CD14-positive monocyte (primary cell): ENCODE results near the gene FADS3. TPM values are rescaled to one million over a fixed set of nuclear protein-coding genes. Genes with fewer than 3 reads are reported as not detected.

ENCODE experiments used
- DNase-seq, 3 donors: peaks; one replicate each; pipeline ENCODE4 v3.0.0-alpha.2; 2011 to 2022
- H2AFZ ChIP-seq: 2 replicates; pipeline ENCODE4 v1.6.0; 2012; ENCODE audit warnings: mild to moderate bottlenecking, low read depth, low read length, inconsistent platforms; ENCODE audit not compliant: insufficient read depth, poor library complexity, severe bottlenecking
- H3K27ac ChIP-seq, 2 donors: 1 replicate in 1 of 2; 2 replicates in 1 of 2; pipeline ENCODE4 v1.5.1; 2012 to 2013; ENCODE audit warnings: low read length in 2 of 2, control low read depth in 1 of 2, inconsistent platforms in 1 of 2, low read depth in 1 of 2, mild to moderate bottlenecking in 1 of 2
- H3K27me3 ChIP-seq, 2 donors: one replicate each; pipeline versions ENCODE4 v1.6.0 to v1.6.1; 2011 to 2013; ENCODE audit warnings: low read length in 2 of 2; ENCODE audit not compliant: control insufficient read depth in 2 of 2, insufficient read depth in 2 of 2
- H3K36me3 ChIP-seq, 2 donors: replicated peaks in 1 of 2; 1 replicate in 1 of 2; 2 replicates in 1 of 2; pipeline versions ENCODE4 v1.5.1 to v1.6.1; 2012 to 2013; ENCODE audit warnings: low read length in 2 of 2, control low read depth in 1 of 2, inconsistent platforms in 1 of 2, mild to moderate bottlenecking in 1 of 2; ENCODE audit not compliant: insufficient read depth in 2 of 2, control insufficient read depth in 1 of 2
- H3K4me1 ChIP-seq, 2 donors: 1 replicate in 1 of 2; 2 replicates in 1 of 2; pipeline versions ENCODE4 v1.5.1 to v1.6.1; 2012 to 2013; ENCODE audit warnings: low read length in 2 of 2, control low read depth in 1 of 2, inconsistent platforms in 1 of 2, mild to moderate bottlenecking in 1 of 2, moderate library complexity in 1 of 2; ENCODE audit not compliant: insufficient read depth in 2 of 2, control insufficient read depth in 1 of 2
- H3K4me2 ChIP-seq: replicated peaks from 2 replicates; pipeline ENCODE3; 2012; ENCODE audit warnings: low read length, moderate library complexity, mild to moderate bottlenecking; ENCODE audit not compliant: poor library complexity, severe bottlenecking; ENCODE audit errors: extremely low read depth
- H3K4me3 ChIP-seq, 3 experiments: fragments of 200-600 bp in 1 of 3; sonication (generic) in 1 of 3; replicated peaks in 1 of 3; 1 replicate in 2 of 3; 2 replicates in 1 of 3; pipeline ENCODE4 v1.5.1; 2011 to 2013; ENCODE audit warnings: low read length in 3 of 3, mild to moderate bottlenecking in 3 of 3, control low read depth in 2 of 3, low read depth in 2 of 3, inconsistent platforms in 1 of 3, moderate library complexity in 1 of 3
- H3K79me2 ChIP-seq: 2 replicates; pipeline ENCODE4 v1.6.0; 2012; ENCODE audit warnings: mild to moderate bottlenecking, control low read depth, inconsistent platforms, low read length, moderate library complexity; ENCODE audit not compliant: insufficient read depth
- H3K9ac ChIP-seq: 2 replicates; pipeline ENCODE4 v1.6.0; 2017; ENCODE audit warnings: low read length, mild to moderate bottlenecking; ENCODE audit not compliant: insufficient read depth, poor library complexity, severe bottlenecking
- H3K9me3 ChIP-seq, 2 donors: replicated peaks in 1 of 2; 1 replicate in 1 of 2; 2 replicates in 1 of 2; pipeline versions ENCODE4 v1.5.1 to v1.6.1; 2012 to 2013; ENCODE audit warnings: low read length in 2 of 2, control low read depth in 1 of 2; ENCODE audit not compliant: control insufficient read depth in 1 of 2, insufficient read depth in 1 of 2
- H4K20me1 ChIP-seq: 2 replicates; pipeline ENCODE4 v1.6.0; 2012; ENCODE audit warnings: mild to moderate bottlenecking, low read length, control low read depth, moderate library complexity; ENCODE audit not compliant: insufficient read depth
- H3K27ac Mint-ChIP-seq, 7 donors: one replicate each; pipeline ENCODE4 v1.8.0; 2020; ENCODE audit warnings: mild to moderate bottlenecking in 7 of 7, mixed read lengths in 7 of 7, moderate library complexity in 6 of 7, inconsistent platforms in 2 of 7
- H3K27me3 Mint-ChIP-seq, 3 donors: one replicate each; pipeline ENCODE4 v1.8.0; 2021 to 2022; ENCODE audit warnings: low read depth in 3 of 3, mild to moderate bottlenecking in 3 of 3, mixed read lengths in 3 of 3, moderate library complexity in 3 of 3, inconsistent platforms in 1 of 3
- H3K36me3 Mint-ChIP-seq, 2 donors: one replicate each; pipeline ENCODE4 v1.8.0; 2020; ENCODE audit warnings: mixed read lengths in 2 of 2, inconsistent platforms in 1 of 2, mild to moderate bottlenecking in 1 of 2
- H3K4me1 Mint-ChIP-seq: one replicate; pipeline ENCODE4 v1.8.0; 2020; ENCODE audit warnings: mild to moderate bottlenecking, mixed read lengths
- H3K4me3 Mint-ChIP-seq, 2 donors: one replicate each; pipeline ENCODE4 v1.8.0; 2020; ENCODE audit warnings: mild to moderate bottlenecking in 2 of 2, mixed read lengths in 2 of 2, moderate library complexity in 1 of 2
- H3K9me3 Mint-ChIP-seq, 7 donors: one replicate each; pipeline ENCODE4 v1.8.0; 2020 to 2022; ENCODE audit warnings: mixed read lengths in 7 of 7, mild to moderate bottlenecking in 6 of 7, moderate library complexity in 6 of 7, inconsistent platforms in 2 of 7
- WGBS: methylation state at CpG from one replicate; pipeline ENCODE4 v1.1.5; 2013; ENCODE audit warnings: missing lambda C conversion rate; ENCODE audit not compliant: insufficient coverage; 5-methylcytosine and 5-hydroxymethylcytosine counted together
- intact Hi-C, 2 donors: fragments of 100-400 bp; cut with micrococcal nuclease; formaldehyde crosslinking; loops; one replicate each; pipeline versions ENCODE4 v1.15.0 to v1.15.1; 2023
- polyA plus RNA-seq, 3 donors: library from polyadenylated mRNA; depleted of rRNA in 1 of 3; unstranded in 2 of 3; stranded (reverse) in 1 of 3; fragments of 300-500 nt in 2 of 3; fragments of >200 nt in 1 of 3; fragmentation: Illumina TruSeq in 2 of 3; gene quantifications; 1 replicate in 2 of 3; 2 replicates in 1 of 3; pipeline ENCODE4 v1.2.3, GENCODE V29; 2012 to 2021
- TF ChIP-seq, protein P1 (sequence below): fragments of 200-600 bp; IDR thresholded peaks from one replicate; pipeline ENCODE4 v1.8.0; 2022; ENCODE audit warnings: antibody characterized with exemption, mild to moderate bottlenecking

FADS3 gene
- polyA plus RNA-seq, 3 donors: 2.5 to 6.8 (median 5.8) TPM

DNA sequence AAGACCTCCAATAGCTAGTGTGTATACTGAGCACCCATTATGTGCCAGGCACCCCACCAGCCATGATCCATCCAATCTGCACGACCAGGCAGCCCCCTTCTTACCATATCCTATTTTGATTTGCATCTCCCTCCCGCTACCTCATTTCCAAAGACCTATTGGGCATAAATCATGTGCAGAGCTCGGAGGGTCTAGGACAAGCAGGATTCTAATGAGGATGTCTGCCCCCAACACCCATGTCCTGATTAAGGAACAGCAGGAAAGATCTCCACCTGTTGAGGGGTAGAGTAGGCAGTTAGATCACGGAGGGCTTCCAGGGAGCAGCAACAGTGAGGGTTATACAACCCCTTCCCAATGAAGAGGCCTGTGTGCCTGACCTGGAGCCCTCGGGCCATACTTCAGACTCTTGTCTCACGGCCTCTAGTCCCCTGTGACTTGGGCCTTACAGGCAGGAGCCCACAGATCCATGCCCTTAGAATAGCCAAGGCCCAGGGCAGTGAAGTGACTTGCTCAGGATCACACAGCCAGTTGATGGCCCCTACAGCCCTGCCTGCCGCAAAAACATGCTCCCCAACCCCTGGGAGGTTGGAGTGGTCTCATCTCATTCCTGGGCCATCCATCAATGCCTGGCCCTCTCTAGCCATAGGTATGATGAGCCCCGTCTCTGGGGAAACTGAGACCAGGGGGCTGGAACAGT lies 22.5 kb upstream of the FADS3 start:
- Histone ChIP-seq H3K27ac (no peak overlapping the region), H2AFZ (no peak overlapping the region), H3K9ac (no peak overlapping the region), H3K4me1 (peaks cover 45 to 51% of the 10 kb centered on the region in 2 donors), H3K9me3 (no peaks in the 10 kb centered on the region), H4K20me1 (peaks cover 4% of the 10 kb centered on the region), H3K79me2 (no peaks in the 10 kb centered on the region), H3K4me3 (no peak overlapping the region), H3K4me2 (no peak overlapping the region), H3K36me3 (no peaks in the 10 kb centered on the region), H3K27me3 (peaks cover 10 to 35% of the 10 kb centered on the region in 2 donors)
- peaks cover 45 to 62% (median 46%) of the 10 kb centered on the region in 3 donors for H3K27me3 Mint-ChIP-seq
- H3K9me3 Mint-ChIP-seq: peaks cover 1 to 17% (median 6%) of the 10 kb centered on the region in 7 donors
- H3K4me3 Mint-ChIP-seq: peak overlapping the region in 1 of 2 donors; percentile 73
- DNase-seq: no peak
- peaks cover 45% of the 10 kb centered on the region for H3K4me1 Mint-ChIP-seq
- peak overlapping the region in 1 of 7 donors; percentile 11 for H3K27ac Mint-ChIP-seq
- intact Hi-C loops: no loop called here
- H3K36me3 Mint-ChIP-seq: peaks cover 4 to 8% of the 10 kb centered on the region in 2 donors
- WGBS: 86% methylated on average over 5 of the region's 8 CpGs
- TF ChIP-seq, protein P1, sequence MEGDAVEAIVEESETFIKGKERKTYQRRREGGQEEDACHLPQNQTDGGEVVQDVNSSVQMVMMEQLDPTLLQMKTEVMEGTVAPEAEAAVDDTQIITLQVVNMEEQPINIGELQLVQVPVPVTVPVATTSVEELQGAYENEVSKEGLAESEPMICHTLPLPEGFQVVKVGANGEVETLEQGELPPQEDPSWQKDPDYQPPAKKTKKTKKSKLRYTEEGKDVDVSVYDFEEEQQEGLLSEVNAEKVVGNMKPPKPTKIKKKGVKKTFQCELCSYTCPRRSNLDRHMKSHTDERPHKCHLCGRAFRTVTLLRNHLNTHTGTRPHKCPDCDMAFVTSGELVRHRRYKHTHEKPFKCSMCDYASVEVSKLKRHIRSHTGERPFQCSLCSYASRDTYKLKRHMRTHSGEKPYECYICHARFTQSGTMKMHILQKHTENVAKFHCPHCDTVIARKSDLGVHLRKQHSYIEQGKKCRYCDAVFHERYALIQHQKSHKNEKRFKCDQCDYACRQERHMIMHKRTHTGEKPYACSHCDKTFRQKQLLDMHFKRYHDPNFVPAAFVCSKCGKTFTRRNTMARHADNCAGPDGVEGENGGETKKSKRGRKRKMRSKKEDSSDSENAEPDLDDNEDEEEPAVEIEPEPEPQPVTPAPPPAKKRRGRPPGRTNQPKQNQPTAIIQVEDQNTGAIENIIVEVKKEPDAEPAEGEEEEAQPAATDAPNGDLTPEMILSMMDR: no peak

DNA sequence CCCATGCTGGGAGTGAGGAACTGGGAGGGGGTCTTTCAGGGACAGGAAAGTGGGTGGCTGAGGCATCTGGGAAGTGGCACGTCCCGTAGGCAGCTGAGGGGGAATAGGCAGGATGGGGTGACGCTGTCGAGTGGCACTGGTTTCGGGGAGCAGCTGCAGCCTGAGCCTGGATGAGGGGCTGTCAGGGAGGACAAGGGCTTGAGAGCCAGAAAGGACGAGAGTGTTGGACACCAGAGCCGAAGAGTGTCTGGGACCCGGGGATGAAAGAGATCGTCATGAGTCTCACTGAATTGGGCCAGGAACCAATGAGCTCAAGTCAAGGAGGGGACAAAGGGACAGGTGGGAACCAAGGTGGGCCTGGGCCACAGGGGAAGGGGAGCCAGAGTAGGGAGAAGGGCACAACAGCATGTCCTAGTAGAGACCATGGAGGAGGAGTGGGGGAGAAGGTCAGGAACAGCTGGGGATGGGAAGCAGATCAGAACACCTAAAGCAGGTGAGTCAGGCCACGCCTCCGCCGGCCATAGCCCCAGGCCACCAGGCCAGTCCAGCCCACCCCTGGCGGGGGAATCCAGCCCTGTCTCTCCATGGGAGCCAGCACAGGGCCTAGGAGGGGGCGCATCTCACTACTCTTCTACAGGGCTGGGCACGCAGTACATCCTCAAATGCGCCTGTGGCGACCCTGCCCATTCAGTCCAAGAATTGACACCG lies 21.8 kb upstream of the FADS3 start:
- Mint-ChIP-seq H3K27ac (peak overlapping the region in 5 of 7 donors; percentile 11 to 80 (median 60)), H3K27me3 (peaks cover 39 to 57% (median 39%) of the 10 kb centered on the region in 3 donors), H3K4me3 (peak overlapping the region in 1 of 2 donors; percentile 81), H3K36me3 (peaks cover 4 to 5% of the 10 kb centered on the region in 2 donors), H3K4me1 (peaks cover 39% of the 10 kb centered on the region), H3K9me3 (peaks cover 1 to 14% (median 6%) of the 10 kb centered on the region in 7 donors)
- WGBS: 77% methylated on average over 17 of the region's 18 CpGs
- Histone ChIP-seq H3K27me3 (peaks cover 5 to 28% of the 10 kb centered on the region in 2 donors), H3K36me3 (no peaks in the 10 kb centered on the region), H3K9me3 (no peaks in the 10 kb centered on the region), H4K20me1 (peaks cover 4% of the 10 kb centered on the region), H3K9ac (no peak overlapping the region), H3K4me1 (peaks cover 42 to 51% of the 10 kb centered on the region in 2 donors), H3K4me3 (peak overlapping the region in 1 of 3 experiments; percentile 38), H3K79me2 (no peaks in the 10 kb centered on the region), H3K4me2 (peak overlapping the region; percentile 41), H2AFZ (no peak overlapping the region), H3K27ac (no peak overlapping the region)
- DNase-seq: no peak
- TF ChIP-seq, protein P1: no peak
- intact Hi-C loops: no loop called here
